Measurements from ENCODE around the gene KCNT2.
"Not testable (repeated sequence)": the region's sequence is repeated elsewhere in the genome, so short reads cannot be mapped to it uniquely, and the experiment has no call there.

The KCNT2 gene

DNA sequence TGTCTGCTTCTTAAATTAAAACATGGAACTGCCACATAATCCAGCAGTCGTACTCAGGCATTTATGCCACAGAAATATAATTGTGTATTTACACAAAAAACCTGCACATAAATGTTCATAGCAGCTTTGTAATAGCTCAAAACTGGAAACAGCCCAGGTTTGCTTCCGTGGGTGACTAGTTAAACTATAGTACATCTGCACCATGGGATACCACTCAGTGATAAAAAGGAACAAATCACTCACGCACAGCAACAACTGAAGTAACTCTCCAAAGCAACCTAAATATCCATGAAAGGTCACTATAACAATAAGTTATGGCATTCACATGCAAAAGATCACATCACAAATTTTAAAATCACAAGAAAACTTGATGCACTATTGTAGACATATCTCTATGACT is 64.4 kb downstream of the KCNT2 start:
- H3K9me3 ChIP-seq (ENCODE audit: insufficient read depth, low read depth, low read length) = peaks cover 10% of the 10 kb centered on the region; the same call in 1 of the 2 replicates
- no peaks in the 10 kb centered on the region for H3K27me3 ChIP-seq (ENCODE audit: insufficient read depth, low read length)
- H3K27ac ChIP-seq (ENCODE audit: low read length) = no peak overlapping the region
- H3K9ac ChIP-seq (ENCODE audit: low read depth, low read length) = no peak overlapping the region
- H3K4me1 ChIP-seq (ENCODE audit: insufficient read depth, low read length) = no peaks in the 10 kb centered on the region
- H3K36me3 ChIP-seq (ENCODE audit: insufficient read depth, low read depth, low read length) = no peaks in the 10 kb centered on the region; the same call in 1 of the 2 replicates
- no peak overlapping the region for H3K4me3 ChIP-seq (ENCODE audit: low read length)

- Histone ChIP-seq H3K9ac (ENCODE audit: low read depth, low read length) (no peak overlapping the region), H3K27ac (ENCODE audit: low read length) (no peak overlapping the region), H3K36me3 (ENCODE audit: insufficient read depth, low read depth, low read length) (peaks cover 36% of the 10 kb centered on the region), H3K9me3 (ENCODE audit: insufficient read depth, low read depth, low read length) (peaks cover 53% of the 10 kb centered on the region), H3K4me3 (ENCODE audit: low read length) (no peak overlapping the region), H3K27me3 (ENCODE audit: insufficient read depth, low read length) (no peaks in the 10 kb centered on the region), H3K4me1 (ENCODE audit: insufficient read depth, low read length) (peaks cover 2% of the 10 kb centered on the region; the same call in 1 of the 2 replicates)
Measured at GRCh38 chr1:196538473-196538872, 69.8 kb downstream of the KCNT2 start.

DNA sequence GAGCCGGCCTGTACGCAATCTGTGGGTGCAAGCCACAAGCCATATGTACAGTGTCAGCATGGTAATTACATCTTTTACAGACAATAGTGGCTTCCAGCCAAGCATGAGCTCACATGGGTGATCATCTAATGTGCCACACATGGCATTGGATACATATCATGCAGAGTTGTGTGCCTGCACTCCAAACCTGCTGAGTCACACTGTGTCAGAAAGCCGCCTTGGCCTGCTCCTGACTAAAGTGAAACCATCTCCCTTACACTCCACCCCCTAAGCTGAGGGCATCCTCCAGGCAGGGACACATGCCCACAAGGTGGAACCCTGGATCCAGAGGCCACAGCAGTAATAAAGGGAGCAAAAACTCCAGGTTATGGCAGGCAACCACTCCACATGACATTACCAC is 72.5 kb downstream of the KCNT2 start:
- Histone ChIP-seq H3K27me3 (ENCODE audit: insufficient read depth, low read length) (no peaks in the 10 kb centered on the region), H3K9ac (ENCODE audit: low read depth, low read length) (no peak overlapping the region), H3K36me3 (ENCODE audit: insufficient read depth, low read depth, low read length) (peaks cover 36% of the 10 kb centered on the region), H3K4me3 (ENCODE audit: low read length) (no peak overlapping the region), H3K4me1 (ENCODE audit: insufficient read depth, low read length) (peaks cover 11% of the 10 kb centered on the region; the same call in 1 of the 2 replicates), H3K27ac (ENCODE audit: low read length) (no peak overlapping the region), H3K9me3 (ENCODE audit: insufficient read depth, low read depth, low read length) (peaks cover 53% of the 10 kb centered on the region)

DNA sequence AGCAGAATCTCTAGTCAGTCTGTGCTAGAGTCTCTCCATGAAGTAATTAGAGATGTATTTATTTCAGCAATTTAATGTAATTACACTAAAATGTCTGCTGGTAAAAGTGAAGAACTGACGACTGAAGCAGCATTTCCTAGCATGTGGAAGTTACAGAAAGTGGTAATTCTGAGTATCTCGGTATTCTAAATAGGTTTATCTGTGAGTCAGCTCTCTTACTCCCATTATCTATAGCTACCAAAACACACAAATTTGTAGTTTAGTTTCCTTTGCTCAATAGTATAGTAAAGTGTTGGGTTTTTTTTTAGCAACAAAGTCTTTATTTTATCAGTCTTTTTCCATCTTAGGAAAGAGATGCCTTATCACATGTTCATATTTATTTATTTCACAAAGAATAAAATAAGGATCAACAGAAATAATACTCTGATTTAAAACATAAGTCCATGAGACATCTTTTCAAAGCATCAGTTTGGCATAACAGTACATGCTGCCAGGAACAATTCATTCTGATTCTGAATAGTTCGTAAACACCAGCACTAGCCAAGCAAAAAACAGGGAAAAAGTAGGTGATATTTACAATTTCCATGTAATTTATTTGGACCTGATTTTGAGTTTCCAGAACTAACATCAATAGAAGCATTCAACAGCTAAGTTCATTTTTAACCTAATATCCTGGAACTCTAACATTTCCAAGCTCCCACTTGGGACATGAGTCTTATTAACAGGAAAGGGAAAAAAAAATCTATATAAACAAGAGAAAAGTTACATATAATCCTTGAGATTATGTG is 76.3 kb downstream of the KCNT2 start:
- peaks cover 11% of the 10 kb centered on the region; the same call in 1 of the 2 replicates for H3K4me1 ChIP-seq (ENCODE audit: insufficient read depth, low read length)
- no peak overlapping the region for H3K27ac ChIP-seq (ENCODE audit: low read length)
- peaks cover 22% of the 10 kb centered on the region for H3K36me3 ChIP-seq (ENCODE audit: insufficient read depth, low read depth, low read length)
- H3K9me3 ChIP-seq (ENCODE audit: insufficient read depth, low read depth, low read length) = peaks cover 24% of the 10 kb centered on the region
- H3K9ac ChIP-seq (ENCODE audit: low read depth, low read length) = no peak overlapping the region
- no peaks in the 10 kb centered on the region for H3K27me3 ChIP-seq (ENCODE audit: insufficient read depth, low read length)
- H3K4me3 ChIP-seq (ENCODE audit: low read length) = no peak overlapping the region

GRCh38 chr1:196527919-196528318 is 80.3 kb downstream of the KCNT2 start:
- Histone ChIP-seq H3K27me3 (ENCODE audit: insufficient read depth, low read length) (no peaks in the 10 kb centered on the region), H3K36me3 (ENCODE audit: insufficient read depth, low read depth, low read length) (0 out of 2 replicates have a peak, but pooled peaks cover 4% of the 10 kb centered on the region), H3K9ac (ENCODE audit: low read depth, low read length) (no peak overlapping the region), H3K4me1 (ENCODE audit: insufficient read depth, low read length) (peaks cover 3% of the 10 kb centered on the region; the same call in 1 of the 2 replicates), H3K4me3 (ENCODE audit: low read length) (no peak overlapping the region), H3K27ac (ENCODE audit: low read length) (no peak overlapping the region), H3K9me3 (ENCODE audit: insufficient read depth, low read depth, low read length) (no peaks in the 10 kb centered on the region)

DNA sequence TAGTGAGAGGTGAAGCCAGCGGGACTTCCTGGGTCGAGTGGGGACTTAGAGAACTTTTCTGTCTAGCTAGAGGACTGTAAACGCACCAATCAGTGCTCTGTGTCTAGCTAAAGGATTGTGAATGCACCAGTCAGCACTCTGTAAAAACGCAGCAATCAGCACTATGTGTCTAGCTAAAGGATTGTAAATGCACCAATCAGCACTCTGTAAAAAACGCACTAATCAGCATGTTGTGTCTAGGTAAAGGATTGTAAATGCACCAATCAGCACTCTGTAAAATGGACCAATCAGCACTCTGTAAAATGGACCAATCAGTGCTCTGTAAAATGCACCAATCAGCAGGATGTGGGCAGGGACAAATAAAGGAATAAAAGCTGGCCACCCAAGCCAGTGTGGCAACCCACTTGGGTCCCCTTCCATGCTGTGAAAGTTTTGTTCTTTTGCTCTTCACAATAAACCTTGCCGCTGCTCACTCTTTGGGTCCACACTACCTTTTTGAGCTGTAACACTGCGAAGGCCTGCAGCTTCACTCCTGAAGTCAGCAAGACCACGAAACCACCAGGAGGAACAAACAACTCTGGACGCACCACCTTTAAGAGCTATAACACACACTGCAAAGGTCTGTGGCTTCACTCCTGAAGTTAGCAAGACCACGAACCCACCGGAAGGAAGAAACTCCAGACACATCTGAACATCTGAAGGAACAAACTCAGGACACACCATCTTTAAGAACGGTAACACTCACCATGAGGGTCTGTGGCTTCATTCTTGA is 85.5 kb downstream of the KCNT2 start:
- not testable (repeated sequence) for H3K4me1 ChIP-seq (ENCODE audit: insufficient read depth, low read length); H3K4me3 ChIP-seq (ENCODE audit: low read length); H3K27ac ChIP-seq (ENCODE audit: low read length); H3K36me3 ChIP-seq (ENCODE audit: insufficient read depth, low read depth, low read length); H3K27me3 ChIP-seq (ENCODE audit: insufficient read depth, low read length); H3K9me3 ChIP-seq (ENCODE audit: insufficient read depth, low read depth, low read length); H3K9ac ChIP-seq (ENCODE audit: low read depth, low read length)

- Histone ChIP-seq H3K36me3 (ENCODE audit: insufficient read depth, low read depth, low read length) (no peaks in the 10 kb centered on the region), H3K9ac (ENCODE audit: low read depth, low read length) (no peak overlapping the region), H3K4me1 (ENCODE audit: insufficient read depth, low read length) (no peaks in the 10 kb centered on the region), H3K4me3 (ENCODE audit: low read length) (no peak overlapping the region), H3K27me3 (ENCODE audit: insufficient read depth, low read length) (no peaks in the 10 kb centered on the region), H3K9me3 (ENCODE audit: insufficient read depth, low read depth, low read length) (no peaks in the 10 kb centered on the region), H3K27ac (ENCODE audit: low read length) (no peak overlapping the region)
Measured at GRCh38 chr1:196517193-196517592, 91.0 kb downstream of the KCNT2 start.

GRCh38 chr1:196516373-196516772 is 91.9 kb downstream of the KCNT2 start:
- H3K4me3 ChIP-seq (ENCODE audit: low read length) = no peak overlapping the region
- H3K9ac ChIP-seq (ENCODE audit: low read depth, low read length) = no peak overlapping the region
- no peak overlapping the region for H3K27ac ChIP-seq (ENCODE audit: low read length)
- H3K9me3 ChIP-seq (ENCODE audit: insufficient read depth, low read depth, low read length) = no peaks in the 10 kb centered on the region
- H3K36me3 ChIP-seq (ENCODE audit: insufficient read depth, low read depth, low read length) = no peaks in the 10 kb centered on the region
- no peaks in the 10 kb centered on the region for H3K27me3 ChIP-seq (ENCODE audit: insufficient read depth, low read length)
- no peaks in the 10 kb centered on the region for H3K4me1 ChIP-seq (ENCODE audit: insufficient read depth, low read length)

GRCh38 chr1:196515904-196516303 is 92.3 kb downstream of the KCNT2 start:
- no peak overlapping the region for H3K27ac ChIP-seq (ENCODE audit: low read length)
- no peaks in the 10 kb centered on the region for H3K36me3 ChIP-seq (ENCODE audit: insufficient read depth, low read depth, low read length)
- no peak overlapping the region for H3K4me3 ChIP-seq (ENCODE audit: low read length)
- no peaks in the 10 kb centered on the region for H3K9me3 ChIP-seq (ENCODE audit: insufficient read depth, low read depth, low read length)
- H3K9ac ChIP-seq (ENCODE audit: low read depth, low read length) = no peak overlapping the region
- no peaks in the 10 kb centered on the region for H3K27me3 ChIP-seq (ENCODE audit: insufficient read depth, low read length)
- no peaks in the 10 kb centered on the region for H3K4me1 ChIP-seq (ENCODE audit: insufficient read depth, low read length)

- no peaks in the 10 kb centered on the region for H3K27me3 ChIP-seq (ENCODE audit: insufficient read depth, low read length)
- no peak overlapping the region for H3K4me3 ChIP-seq (ENCODE audit: low read length)
- no peaks in the 10 kb centered on the region for H3K4me1 ChIP-seq (ENCODE audit: insufficient read depth, low read length)
- H3K9ac ChIP-seq (ENCODE audit: low read depth, low read length) = no peak overlapping the region
- no peaks in the 10 kb centered on the region for H3K9me3 ChIP-seq (ENCODE audit: insufficient read depth, low read depth, low read length)
- no peaks in the 10 kb centered on the region for H3K36me3 ChIP-seq (ENCODE audit: insufficient read depth, low read depth, low read length)
- H3K27ac ChIP-seq (ENCODE audit: low read length) = no peak overlapping the region
Measured at GRCh38 chr1:196513821-196514220, 94.4 kb downstream of the KCNT2 start.

DNA sequence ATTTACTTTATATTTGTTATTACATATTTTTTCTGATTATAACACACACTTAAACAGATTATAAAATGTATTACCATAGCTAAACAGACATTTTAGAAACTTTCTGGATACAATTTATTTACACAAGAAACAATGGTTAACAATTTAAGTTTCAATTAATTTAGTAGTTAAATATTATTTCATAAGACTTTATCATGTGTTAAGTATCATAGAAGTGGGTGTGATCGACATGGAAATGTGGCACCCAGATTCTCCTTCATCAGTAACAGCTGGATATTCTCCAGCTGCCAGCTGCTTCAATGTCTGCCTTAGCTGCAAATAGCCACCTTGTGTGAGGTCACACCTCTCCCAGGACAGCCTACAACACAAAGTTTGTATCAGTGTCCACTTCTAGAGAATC is 97.8 kb downstream of the KCNT2 start:
- Histone ChIP-seq H3K4me1 (ENCODE audit: insufficient read depth, low read length) (no peaks in the 10 kb centered on the region), H3K27ac (ENCODE audit: low read length) (no peak overlapping the region), H3K36me3 (ENCODE audit: insufficient read depth, low read depth, low read length) (no peaks in the 10 kb centered on the region), H3K4me3 (ENCODE audit: low read length) (no peak overlapping the region), H3K27me3 (ENCODE audit: insufficient read depth, low read length) (no peaks in the 10 kb centered on the region), H3K9ac (ENCODE audit: low read depth, low read length) (no peak overlapping the region), H3K9me3 (ENCODE audit: insufficient read depth, low read depth, low read length) (no peaks in the 10 kb centered on the region)

DNA sequence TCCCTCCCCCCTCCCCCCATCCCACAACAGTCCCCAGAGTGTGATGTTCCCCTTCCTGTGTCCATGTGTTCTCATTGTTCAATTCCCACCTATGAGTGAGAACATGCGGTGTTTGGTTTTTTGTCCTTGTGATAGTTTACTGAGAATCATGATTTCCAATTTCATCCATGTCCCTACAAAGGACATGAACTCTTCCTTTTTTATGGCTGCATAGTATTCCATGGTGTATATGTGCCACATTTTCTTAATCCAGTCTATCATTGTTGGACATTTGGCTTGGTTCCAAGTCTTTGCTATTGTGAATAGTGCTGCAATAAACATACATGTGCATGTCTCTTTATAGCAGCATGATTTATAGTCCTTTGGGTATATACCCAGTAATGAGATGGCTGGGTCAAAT is 104.0 kb downstream of the KCNT2 start:
- H3K4me1 ChIP-seq (ENCODE audit: insufficient read depth, low read length); H3K4me3 ChIP-seq (ENCODE audit: low read length); H3K27ac ChIP-seq (ENCODE audit: low read length); H3K36me3 ChIP-seq (ENCODE audit: insufficient read depth, low read depth, low read length); H3K9ac ChIP-seq (ENCODE audit: low read depth, low read length); H3K27me3 ChIP-seq (ENCODE audit: insufficient read depth, low read length); H3K9me3 ChIP-seq (ENCODE audit: insufficient read depth, low read depth, low read length): not testable (repeated sequence)
